Thoracic aorta (tissue), 2 donors: ENCODE data around the gene GPR18. TPM values are rescaled to one million over a fixed set of nuclear protein-coding genes. Genes with fewer than 3 reads are reported as not detected.

Source experiments
- ATAC-seq: fragments of 150-250 bp; one replicate; pipeline ENCODE4 v1.8.0; 2017; ENCODE audit warnings: low read depth; ENCODE audit not compliant: insufficient number of reproducible peaks, low FRiP score
- DNase-seq: peaks from one replicate; pipeline ENCODE4 v3.0.0-alpha.2; 2020; ENCODE audit warnings: low spot score
- H3K27ac ChIP-seq, 2 donors: fragments of 200-600 bp; sonication (generic); 1 replicate in 1 of 2; 2 replicates in 1 of 2; pipeline ENCODE4 v1.5.1; 2016; ENCODE audit warnings: mild to moderate bottlenecking in 2 of 2, moderate library complexity in 2 of 2
- H3K27me3 ChIP-seq: fragments of 200-600 bp; sonication (generic); replicated peaks from 2 replicates; pipeline ENCODE4 v1.6.0; 2016; ENCODE audit warnings: mild to moderate bottlenecking; ENCODE audit not compliant: insufficient read depth
- H3K36me3 ChIP-seq: fragments of 200-600 bp; sonication (generic); one replicate; pipeline ENCODE4 v1.5.1; 2016
- H3K4me1 ChIP-seq, 2 donors: fragments of 200-600 bp; sonication (generic); 1 replicate in 1 of 2; 2 replicates in 1 of 2; pipeline versions ENCODE4 v1.5.1 to v1.6.0; 2016; ENCODE audit warnings: low read depth in 2 of 2, mild to moderate bottlenecking in 1 of 2; ENCODE audit not compliant: control insufficient read depth in 1 of 2
- H3K4me3 ChIP-seq: fragments of 200-600 bp; sonication (generic); 2 replicates; pipeline ENCODE4 v1.5.1; 2016; ENCODE audit warnings: mild to moderate bottlenecking
- H3K9me3 ChIP-seq: fragments of 200-600 bp; sonication (generic); 2 replicates; pipeline ENCODE4 v1.5.1; 2016
- CTCF ChIP-seq: fragments of 200-600 bp; sonication (generic); IDR thresholded peaks from one replicate; pipeline ENCODE4 v1.5.1; 2019; ENCODE audit warnings: antibody characterized with exemption
- total RNA-seq, 2 donors: library from RNA; depleted of rRNA; stranded (reverse); fragments of >200 nt; gene quantifications; one replicate each; pipeline versions ENCODE4 v1.1.0 to v1.2.3, GENCODE V29; 2016

The GPR18 gene
- total RNA-seq, 2 donors from 2014 or later = not detected

- no peaks in the 10 kb centered on the region for H3K27me3 ChIP-seq
- H3K9me3 ChIP-seq = no peaks in the 10 kb centered on the region
Observed at GRCh38 chr13:99208845-99209527, 49.2 kb downstream of the GPR18 start.

GRCh38 chr13:99208185-99208584 is 50.0 kb downstream of the GPR18 start:
- H3K4me3 ChIP-seq = no peak overlapping the region
- H3K9me3 ChIP-seq = no peaks in the 10 kb centered on the region
- DNase-seq (no peak), ATAC-seq (no peak)
- no peaks in the 10 kb centered on the region for H3K36me3 ChIP-seq
- TF ChIP-seq CTCF = no peak
- no peaks in the 10 kb centered on the region for H3K27me3 ChIP-seq
- no peak overlapping the region for H3K27ac ChIP-seq
- H3K4me1 ChIP-seq = no peaks in the 10 kb centered on the region

More at GRCh38 chr13:99208845-99209527, 49.2 kb downstream of the GPR18 start:
- no peak for TF ChIP-seq CTCF
- no peak for DNase-seq
- ATAC-seq = no peak
- H3K4me1 ChIP-seq = no peaks in the 10 kb centered on the region
- H3K27ac ChIP-seq = no peak overlapping the region
- H3K4me3 ChIP-seq = no peak overlapping the region
- no peaks in the 10 kb centered on the region for H3K36me3 ChIP-seq

- H3K4me1 ChIP-seq = peaks cover 0 to 2% of the 10 kb centered on the region in 2 donors
- DNase-seq = no peak
- no peak for ATAC-seq
- no peak overlapping the region for H3K27ac ChIP-seq
- H3K4me3 ChIP-seq = no peak overlapping the region
- no peak for TF ChIP-seq CTCF
- no peaks in the 10 kb centered on the region for H3K36me3 ChIP-seq
- no peaks in the 10 kb centered on the region for H3K9me3 ChIP-seq
- no peaks in the 10 kb centered on the region for H3K27me3 ChIP-seq
Observed at GRCh38 chr13:99207511-99207910, 50.7 kb downstream of the GPR18 start.

DNA sequence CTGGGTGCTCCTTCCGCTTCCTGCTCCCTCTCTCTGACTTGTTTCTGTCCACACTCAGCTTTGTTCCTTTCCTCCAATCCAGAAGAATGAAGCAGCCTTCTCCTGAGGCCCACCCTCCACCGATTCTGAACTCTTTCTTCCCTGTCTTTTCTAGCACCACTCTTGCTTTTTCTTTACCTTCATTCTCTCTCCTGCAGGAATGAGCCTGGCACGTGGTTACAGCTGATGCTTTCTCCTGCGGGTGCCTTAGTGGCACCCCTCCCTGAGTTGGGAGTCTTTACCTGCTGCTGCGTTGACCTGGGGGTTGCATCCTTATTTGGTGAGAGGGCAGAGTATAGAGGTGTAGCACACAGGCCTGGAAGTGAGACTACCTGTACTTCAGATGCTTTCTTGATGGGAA is 51.3 kb downstream of the GPR18 start:
- H3K4me1 ChIP-seq = peaks cover 6 to 9% of the 10 kb centered on the region in 2 donors
- no peak for ATAC-seq
- DNase-seq = no peak

DNA sequence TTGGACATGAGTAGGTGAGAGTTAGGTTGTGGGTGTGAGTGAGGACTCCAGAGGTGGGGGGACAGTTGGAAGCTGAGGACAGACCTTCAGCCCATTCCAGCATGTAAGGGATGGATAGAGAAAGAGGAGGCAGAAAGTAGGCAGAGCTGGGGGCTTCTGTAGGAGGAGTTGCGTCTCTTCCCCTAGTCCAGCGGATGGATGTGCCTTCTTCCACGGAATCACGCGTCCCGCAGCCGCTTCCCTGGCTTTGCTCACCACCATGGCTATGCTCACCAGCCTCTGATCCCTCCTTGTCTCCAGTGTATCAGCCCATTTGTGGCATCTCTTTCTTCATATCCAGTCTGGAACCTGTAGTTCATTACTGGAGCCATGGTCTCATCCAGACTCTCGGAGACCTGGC is 52.0 kb downstream of the GPR18 start:
- no peak for TF ChIP-seq CTCF
- no peak for ATAC-seq
- DNase-seq = no peak
- Histone ChIP-seq H3K4me1 (peaks cover 9 to 12% of the 10 kb centered on the region in 2 donors), H3K36me3 (no peaks in the 10 kb centered on the region), H3K9me3 (no peaks in the 10 kb centered on the region), H3K27ac (no peak overlapping the region), H3K27me3 (no peaks in the 10 kb centered on the region), H3K4me3 (no peak overlapping the region)

More for the DNA sequence above, 51.3 kb downstream of the GPR18 start:
- no peak overlapping the region for H3K27ac ChIP-seq
- H3K36me3 ChIP-seq = no peaks in the 10 kb centered on the region
- H3K9me3 ChIP-seq = no peaks in the 10 kb centered on the region
- H3K4me3 ChIP-seq = no peak overlapping the region
- no peaks in the 10 kb centered on the region for H3K27me3 ChIP-seq
- TF ChIP-seq CTCF = no peak
